SK-MEL-5 (cell line): ENCODE results near the gene HOXC11. TPM values are rescaled to one million over a fixed set of nuclear protein-coding genes. Genes with fewer than 3 reads are reported as not detected.

Source experiments
- DNase-seq: peaks from one replicate; pipeline ENCODE4 v3.0.0-alpha.2; 2016; ENCODE audit warnings: low read depth, low spot score
- in situ Hi-C: cut with HindIII; loops from 2 replicates; pipeline ENCODE4 v1.10.0; 2016; ENCODE audit warnings: low sequenced_read_pairs, high pct_unique_total_duplicates, low pct_unique_long_range_greater_than_20kb
- total RNA-seq: library from RNA; depleted of rRNA; stranded (reverse); fragments of >200 nt; shearing (Covaris generic); gene quantifications from 2 replicates; pipeline ENCODE4 v1.2.3, GENCODE V29; 2014

HOXC11 gene
- total RNA-seq, 1 experiment from 2014 or later: 0.61 TPM

DNA sequence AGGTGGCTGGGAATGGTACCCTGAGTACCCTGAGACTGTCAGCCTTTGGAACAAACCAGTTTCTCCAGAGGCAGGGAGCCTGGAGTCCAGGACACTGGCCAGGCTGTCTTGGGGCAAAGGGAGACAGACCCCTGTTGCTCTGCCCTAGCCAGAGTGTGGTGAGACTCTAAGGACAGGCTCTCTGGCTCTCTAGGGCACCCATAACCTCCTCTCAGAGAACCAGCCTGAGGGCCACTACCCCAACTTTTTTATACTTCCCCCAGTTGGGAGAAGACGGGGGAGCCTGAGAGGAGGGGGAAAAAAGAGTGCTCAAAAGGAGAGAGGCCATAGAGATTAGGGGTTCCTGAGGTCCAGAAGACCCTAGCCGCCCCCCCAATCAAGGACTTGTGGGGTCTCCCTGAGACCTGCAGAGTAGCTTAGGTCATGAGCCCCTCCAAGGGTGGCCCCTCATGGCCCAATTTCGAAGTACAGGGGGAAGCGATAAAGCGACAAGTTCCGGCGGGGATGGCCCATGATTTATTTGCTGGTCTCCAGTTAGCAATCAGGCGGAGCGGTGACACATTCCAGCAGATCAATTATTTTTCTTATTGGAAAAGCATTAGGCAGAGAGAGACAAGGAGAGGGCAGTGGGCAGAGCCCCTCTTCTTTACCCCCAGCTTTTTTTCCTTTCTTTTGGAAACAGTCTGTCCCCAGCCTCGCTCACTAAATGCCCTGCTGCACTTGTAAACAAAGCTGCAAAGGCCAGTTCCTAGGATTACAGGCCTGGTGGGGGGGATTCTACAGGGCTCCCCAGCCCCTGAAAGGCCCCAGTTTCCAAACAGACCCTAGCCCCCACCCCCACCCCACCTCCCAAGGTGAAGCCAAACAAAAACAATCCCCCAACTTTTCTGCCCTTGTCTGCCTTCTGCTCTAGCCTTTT, 37.4 kb downstream of the HOXC11 start:
- DNase-seq: no peak
- in situ Hi-C loops: no loop called here

- in situ Hi-C loops: no loop called here
- no peak for DNase-seq
Observed at GRCh38 chr12:54010972-54011664, 38.2 kb downstream of the HOXC11 start.

DNA sequence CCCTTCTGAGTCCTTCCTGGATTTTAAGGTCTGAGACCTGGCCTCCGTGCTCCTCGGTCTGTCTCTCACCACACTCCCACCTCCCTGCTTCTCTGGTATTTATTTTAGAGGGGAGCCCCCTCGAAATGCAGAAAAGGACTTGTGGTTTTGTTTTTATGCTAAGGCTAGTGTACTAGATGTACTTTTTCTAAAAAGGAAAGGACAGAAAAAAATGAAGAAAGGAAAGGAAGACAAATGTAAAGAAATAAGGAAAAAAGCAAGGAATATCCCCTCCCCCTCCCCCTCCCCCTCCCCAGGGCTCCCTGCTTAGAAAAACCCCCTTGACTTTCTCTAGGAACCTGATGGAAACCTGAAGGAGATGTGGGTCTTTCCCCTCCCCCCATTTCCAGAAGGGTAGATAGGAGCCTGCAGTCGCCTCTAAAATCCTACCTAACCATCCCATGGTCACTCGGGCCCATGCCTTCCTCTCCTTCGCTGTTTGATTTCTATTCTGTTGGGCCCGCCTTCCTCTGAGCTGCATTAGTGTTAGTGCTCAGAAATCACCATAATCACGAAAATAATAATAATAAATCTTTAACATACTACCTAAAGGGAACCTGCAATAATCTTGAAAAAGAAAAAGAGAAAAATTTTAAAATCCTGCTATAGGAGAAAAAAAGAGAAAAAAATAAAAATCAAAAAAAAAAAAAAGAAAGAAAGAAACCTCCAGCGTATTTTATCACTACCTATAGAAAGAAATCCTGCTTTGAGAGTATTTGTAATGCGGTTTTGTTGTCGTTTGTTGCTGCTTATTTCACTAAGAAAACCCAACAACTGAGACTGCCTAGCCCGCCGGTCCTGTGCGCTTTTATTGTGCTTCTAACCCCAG, 39.0 kb downstream of the HOXC11 start:
- no peak for DNase-seq
- in situ Hi-C loops: no loop called here

DNA sequence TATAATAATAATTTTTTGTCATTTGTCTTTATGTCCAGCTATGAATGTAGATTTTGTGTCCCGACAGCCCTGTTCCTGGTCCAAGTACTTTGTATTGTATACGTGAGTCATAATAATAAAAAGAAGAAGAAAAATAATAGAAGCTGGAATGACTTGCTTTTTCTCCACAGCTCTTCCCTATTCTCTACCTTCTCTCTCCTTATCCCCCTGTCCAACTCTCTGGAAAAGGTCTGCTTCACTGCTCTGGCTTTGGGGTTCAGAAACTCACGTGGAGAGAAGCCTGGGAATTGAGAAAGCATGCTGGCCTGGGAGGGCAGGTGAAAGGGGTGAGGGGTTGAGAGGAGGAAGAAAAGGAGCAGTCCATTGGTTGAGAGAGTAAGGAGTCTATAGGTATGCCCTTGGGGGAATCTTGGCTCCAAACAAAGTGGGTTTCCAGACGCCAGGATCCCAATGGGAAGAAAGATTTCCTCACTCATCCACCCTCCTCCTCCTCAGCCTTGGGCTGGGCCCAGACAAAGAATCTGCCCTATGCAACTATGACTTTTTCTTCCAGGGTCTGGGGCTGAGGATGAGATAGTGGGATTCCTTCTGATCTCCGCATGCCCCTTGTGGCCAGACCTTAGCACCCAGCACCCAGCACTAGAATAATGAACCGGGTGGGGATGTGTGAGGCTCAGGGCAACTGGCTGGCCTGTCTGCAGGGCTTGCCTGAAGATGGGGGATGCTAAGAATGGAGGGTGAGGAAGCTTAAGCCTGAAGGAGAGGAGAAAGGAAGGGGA, 39.9 kb downstream of the HOXC11 start:
- DNase-seq: no peak
- in situ Hi-C loops: no loop called here

- no peak for DNase-seq
- in situ Hi-C loops: no loop called here
Observed at GRCh38 chr12:54014377-54015017, 41.6 kb downstream of the HOXC11 start.

DNA sequence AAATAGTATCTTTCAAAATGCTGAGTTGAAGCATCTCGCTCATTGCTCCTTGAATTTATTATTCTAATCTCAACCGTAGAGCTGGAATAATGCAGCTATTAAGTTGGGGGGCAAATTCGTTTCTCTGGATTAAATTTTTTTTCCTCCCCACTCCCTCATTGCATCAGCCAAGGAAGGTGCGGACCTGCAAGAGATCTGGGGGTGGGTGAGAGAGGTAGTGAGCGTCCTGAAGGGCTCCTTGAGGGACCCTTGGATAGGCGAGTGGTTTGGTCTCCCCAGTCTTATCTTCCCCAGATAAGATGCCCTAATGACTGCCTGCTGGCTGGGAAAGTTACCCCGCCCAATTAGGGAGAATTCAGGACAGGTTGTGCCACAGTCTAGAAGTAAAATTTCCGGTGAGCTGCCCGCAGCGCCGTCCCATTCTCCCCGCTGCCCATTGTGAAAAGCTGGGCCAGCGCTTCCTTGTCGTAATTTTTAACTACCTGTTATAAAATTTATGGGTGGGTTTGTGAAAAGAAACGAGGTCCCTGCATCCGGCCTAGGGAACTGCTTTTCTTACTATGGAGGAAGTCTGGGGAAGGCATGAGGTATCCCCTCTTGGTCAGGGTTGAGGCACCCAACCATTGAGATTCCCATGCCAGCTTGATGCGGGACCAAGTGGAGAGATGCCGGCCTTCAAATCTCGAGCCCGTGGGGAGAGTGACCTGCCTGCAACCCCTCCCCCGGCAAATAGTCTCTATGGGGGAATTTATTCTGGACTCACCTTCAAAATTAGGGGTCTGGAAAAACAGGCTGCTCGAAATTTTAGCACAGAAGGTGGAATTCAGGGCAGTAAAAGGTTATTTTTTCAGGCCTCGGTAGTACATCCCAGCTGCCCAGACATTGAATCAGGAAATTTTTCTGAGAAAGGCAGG, 42.3 kb downstream of the HOXC11 start:
- in situ Hi-C loops: no loop called here
- no peak for DNase-seq

GRCh38 chr12:54016051-54016450, 43.1 kb downstream of the HOXC11 start:
- in situ Hi-C loops: no loop called here

GRCh38 chr12:54016478-54016964, 43.6 kb downstream of the HOXC11 start:
- peak; percentile 64 for DNase-seq
- in situ Hi-C loops: no loop called here

More at GRCh38 chr12:54016051-54016450, 43.1 kb downstream of the HOXC11 start:
- DNase-seq: no peak

DNA sequence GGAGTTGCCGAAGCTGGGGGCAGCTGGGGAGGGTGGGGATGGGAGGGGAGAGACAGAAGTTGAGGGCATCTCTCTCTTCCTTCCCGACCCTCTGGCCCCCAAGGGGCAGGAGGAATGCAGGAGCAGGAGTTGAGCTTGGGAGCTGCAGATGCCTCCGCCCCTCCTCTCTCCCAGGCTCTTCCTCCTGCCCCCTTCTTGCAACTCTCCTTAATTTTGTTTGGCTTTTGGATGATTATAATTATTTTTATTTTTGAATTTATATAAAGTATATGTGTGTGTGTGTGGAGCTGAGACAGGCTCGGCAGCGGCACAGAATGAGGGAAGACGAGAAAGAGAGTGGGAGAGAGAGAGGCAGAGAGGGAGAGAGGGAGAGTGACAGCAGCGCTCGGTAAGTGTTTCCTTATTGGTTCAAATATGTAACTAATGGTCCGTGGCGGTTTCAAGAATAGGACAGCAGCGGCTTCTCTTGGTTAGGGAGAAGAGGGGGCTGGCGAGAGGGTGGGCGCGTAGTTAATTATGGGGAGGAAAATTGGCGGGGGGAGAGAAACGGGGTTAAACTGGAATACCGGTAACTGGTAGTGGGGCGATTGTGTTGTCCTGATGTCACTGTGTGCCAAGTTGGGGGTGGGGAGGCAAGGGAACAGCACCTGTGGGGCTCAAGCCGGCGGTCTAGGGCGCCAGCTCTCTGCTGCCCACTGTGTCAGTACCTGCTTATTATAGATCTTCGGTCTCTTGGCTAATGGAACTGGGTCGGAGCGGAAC, 44.3 kb downstream of the HOXC11 start:
- DNase-seq: peak; percentile 55

DNA sequence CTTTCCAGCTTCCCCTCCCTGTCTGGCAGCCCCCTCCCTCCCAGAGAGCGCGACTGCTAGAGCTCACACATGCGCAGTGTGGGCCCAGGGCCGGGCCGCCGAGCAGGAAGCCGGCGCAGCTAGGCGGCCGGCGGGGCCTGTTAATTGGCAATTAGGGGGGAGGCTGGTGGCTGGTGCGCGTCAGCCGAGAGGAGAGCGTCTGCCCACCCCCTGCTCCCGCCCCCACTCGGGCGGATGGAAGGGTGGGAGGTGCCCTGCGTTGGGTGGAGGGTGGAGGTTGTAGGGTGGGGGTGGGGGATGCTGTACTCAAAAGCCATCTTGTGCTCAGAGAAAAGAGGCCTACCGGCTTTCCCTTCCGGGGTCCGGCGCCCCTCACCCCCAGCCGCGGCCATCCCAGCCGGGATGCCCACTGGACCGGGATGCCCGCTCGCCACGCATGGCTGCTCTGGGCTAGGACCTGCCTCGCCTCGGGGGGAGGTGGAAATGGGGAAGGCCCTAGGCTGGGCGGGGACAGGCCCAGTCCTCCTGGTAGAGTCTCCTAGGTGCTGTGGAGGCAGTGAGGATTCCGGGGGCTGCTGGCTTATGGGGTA, 45.0 kb downstream of the HOXC11 start:
- in situ Hi-C loops: no loop called here
- DNase-seq: peak; percentile 94

More for the DNA sequence above, 44.3 kb downstream of the HOXC11 start:
- in situ Hi-C loops: no loop called here

DNA sequence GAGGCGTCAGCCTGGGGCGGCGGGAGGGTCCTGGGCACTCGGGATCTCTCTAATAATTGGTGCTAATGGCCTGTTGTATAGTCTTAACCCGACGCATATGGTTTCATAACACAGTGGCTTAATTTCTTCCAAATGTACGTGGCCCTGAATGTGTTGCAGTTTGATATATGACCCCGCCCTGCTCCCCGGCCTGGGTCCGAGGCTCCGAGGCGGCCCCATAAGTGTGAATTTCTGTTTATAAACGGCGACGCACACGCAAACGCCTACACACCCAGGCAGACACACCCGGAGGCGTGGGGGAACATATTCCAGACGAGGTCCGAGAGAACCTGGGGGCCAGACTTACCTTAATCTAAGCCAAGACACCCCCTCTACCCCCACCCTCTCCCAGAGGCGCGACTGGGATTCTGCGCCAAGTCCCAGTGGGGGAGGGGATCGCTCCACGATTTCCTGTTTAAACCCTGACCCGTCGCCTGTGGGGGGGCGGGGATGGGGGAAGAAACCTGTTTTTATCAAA, 45.6 kb downstream of the HOXC11 start:
- in situ Hi-C loops: no loop called here
- peak; percentile 70 for DNase-seq

DNA sequence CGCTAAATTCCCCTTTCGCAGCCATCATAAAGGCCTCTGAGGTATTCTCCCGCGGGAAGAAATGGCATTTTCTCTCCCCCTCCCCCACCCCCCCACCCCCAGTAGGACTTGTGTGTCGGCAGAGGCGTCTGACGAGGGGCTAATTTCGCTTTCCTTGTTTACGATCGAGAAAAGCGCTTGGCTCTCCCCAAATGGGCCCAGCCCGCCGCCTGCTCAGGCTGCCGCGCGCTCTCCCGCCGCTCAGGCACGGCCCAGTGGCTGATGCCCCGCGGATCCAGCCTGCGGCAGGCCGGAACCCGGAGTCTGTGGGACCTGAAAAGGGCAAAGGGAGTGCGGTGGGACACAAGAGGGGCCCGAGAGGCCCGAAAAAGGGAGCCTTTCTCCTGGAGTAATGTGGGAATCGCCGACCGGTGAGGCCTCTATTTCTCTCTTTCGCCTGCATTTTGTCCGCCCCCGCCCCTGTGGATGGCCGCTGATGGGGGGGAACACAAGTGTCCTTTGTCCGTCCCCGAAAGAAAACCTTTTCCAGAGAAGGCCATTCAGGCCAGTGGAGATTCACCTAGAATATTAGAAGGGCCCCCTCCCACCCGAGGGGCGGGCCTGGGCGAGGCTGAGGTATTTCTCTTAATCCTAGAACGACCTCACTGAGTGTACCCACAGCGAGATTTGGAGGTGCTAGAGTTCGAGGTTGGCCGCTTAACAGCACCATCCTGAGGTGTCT, 46.3 kb downstream of the HOXC11 start:
- peak; percentile 41 for DNase-seq
- in situ Hi-C loops: no loop called here

GRCh38 chr12:54019924-54020590, 47.1 kb downstream of the HOXC11 start:
- in situ Hi-C loops: no loop called here

More at GRCh38 chr12:54019924-54020590, 47.1 kb downstream of the HOXC11 start:
- DNase-seq: peak; percentile 41
